GM12875 (cell line): ENCODE data around the gene PKD1.

Source experiments
- H3K4me3 ChIP-seq: one replicate; pipeline ENCODE4 v1.5.1; 2011; ENCODE audit warnings: low read depth, low read length, control low read depth
- TF ChIP-seq, protein P1 (sequence below): IDR thresholded peaks from 2 replicates; pipeline ENCODE4 v1.5.1; 2011; ENCODE audit warnings: low read depth, mild to moderate bottlenecking, control low read depth, inconsistent platforms, low read length, moderate library complexity, borderline replicate concordance; ENCODE audit not compliant: insufficient read depth

PKD1 gene

DNA sequence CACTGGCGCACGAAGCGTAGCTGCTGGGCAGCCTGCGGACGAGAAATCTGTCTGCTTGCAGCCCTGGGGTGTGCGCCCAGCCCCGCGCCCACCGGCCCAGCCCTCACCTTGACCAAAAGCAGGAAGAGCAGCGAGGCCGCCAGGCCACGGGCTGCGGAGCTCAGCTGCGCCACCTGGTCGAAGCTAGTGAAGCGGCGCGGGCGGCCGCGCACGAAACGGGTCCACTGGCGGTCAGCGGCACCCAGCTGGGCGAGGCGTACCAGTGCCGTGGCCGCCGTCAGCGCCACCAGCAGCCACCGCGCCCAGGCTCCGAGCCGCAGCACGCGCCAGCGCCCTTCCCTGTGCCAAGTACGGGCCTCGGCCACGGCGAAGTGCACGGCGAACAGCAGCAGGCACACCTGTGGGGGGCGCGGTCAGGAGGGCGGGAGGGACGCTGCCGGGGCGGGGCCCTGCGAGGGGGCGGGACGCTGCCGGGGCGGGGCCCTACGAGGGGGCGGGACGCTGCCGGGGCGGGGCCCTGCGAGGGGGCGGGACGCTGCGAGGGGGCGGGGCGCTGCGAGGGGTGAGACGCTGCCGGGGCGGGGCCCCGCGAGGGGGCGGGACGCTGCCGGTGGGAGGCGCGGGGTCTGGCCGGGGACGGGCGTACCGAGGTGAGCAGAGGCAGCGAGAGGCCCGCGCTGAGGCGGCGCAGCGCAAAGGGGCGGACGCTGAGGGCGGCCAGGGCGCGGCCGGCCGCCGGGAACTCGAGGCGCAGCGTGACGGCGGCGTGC, 44.7 kb downstream of the PKD1 start:
- TF ChIP-seq, protein P1, sequence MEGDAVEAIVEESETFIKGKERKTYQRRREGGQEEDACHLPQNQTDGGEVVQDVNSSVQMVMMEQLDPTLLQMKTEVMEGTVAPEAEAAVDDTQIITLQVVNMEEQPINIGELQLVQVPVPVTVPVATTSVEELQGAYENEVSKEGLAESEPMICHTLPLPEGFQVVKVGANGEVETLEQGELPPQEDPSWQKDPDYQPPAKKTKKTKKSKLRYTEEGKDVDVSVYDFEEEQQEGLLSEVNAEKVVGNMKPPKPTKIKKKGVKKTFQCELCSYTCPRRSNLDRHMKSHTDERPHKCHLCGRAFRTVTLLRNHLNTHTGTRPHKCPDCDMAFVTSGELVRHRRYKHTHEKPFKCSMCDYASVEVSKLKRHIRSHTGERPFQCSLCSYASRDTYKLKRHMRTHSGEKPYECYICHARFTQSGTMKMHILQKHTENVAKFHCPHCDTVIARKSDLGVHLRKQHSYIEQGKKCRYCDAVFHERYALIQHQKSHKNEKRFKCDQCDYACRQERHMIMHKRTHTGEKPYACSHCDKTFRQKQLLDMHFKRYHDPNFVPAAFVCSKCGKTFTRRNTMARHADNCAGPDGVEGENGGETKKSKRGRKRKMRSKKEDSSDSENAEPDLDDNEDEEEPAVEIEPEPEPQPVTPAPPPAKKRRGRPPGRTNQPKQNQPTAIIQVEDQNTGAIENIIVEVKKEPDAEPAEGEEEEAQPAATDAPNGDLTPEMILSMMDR = no peak
- no peak overlapping the region for H3K4me3 ChIP-seq

DNA sequence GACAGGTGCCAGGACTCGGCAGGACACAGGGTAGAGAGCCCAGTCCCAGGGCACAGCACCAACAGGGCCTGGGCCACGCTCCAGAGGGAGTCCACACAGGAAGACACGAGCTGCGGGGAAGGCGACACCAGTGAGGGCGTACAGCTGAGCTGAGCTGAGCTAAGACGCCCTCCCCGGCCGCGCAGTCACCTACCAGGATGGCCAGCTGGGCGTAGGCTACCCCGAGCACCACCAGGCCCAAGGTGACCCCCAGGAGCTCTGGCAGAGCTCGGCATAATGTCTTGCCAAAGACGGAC, 45.3 kb downstream of the PKD1 start:
- TF ChIP-seq, protein P1 = no peak
- H3K4me3 ChIP-seq = no peak overlapping the region

DNA sequence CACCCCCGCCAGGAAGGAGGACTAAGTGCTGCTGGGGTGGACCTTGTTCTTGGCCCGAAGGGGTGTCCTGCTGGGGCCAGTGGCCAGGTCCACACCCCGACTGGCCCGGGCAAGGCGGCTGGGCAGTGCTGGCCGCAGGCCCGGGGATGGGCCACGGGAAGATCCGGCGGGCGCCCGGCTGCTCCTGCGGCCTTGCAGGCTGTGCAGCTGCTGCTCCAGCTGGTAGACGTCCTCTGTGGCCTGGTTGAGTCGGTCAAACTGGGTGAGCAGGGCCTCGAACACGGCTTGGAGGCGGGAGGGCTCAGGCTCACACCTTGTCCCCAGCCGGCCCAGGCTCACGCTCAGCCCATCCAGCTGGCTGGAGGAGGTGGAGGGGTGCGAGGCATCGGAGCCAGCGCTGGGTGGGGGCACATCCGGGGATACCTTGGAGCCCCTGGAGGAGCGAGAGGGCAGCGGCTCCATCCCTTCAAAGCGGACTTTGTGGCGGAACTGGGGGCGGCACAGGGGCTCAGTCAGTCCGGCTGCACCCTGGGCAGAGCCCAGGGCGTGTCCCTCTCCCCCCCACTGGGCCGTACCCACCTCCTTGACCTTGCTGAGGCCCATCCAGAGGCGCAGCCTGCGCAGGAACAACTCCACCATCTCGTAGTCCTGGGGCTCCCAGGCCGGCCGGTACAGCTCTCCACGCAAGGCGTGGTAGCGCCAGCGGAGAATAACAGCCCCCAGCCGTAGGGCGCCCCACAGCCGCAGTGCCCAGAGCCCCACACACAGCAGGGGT, 45.8 kb downstream of the PKD1 start:
- no peak overlapping the region for H3K4me3 ChIP-seq
- TF ChIP-seq, protein P1 = no peak

DNA sequence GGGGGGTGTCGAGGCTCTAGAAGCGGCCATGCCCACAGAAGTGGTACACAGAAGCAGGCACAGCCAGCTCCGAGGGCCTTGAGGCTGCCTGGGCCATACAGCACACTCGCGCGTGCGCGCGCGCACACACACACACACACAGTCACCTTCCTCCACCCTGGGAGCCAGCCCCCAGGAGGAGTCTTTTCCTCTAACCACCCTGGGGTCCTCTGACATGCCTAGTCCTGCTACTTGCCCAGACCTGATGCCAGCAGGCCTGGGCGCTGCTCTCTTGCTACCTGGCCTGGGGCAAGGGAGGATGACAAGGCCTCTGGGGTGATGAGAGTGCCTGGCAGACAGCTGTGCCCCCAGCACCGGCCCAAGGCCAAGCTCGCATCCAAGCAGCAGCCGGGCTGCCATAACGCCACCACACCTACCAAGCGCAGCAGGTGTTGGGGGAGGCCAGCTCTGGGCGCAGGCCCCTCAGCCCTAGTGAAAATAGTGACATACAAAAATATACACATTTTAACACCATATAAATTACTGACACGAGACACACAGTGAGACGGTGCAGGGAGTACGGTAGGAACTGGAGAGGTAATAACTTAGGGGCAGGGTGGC, 46.8 kb downstream of the PKD1 start:
- TF ChIP-seq, protein P1 = no peak
- H3K4me3 ChIP-seq = no peak overlapping the region

DNA sequence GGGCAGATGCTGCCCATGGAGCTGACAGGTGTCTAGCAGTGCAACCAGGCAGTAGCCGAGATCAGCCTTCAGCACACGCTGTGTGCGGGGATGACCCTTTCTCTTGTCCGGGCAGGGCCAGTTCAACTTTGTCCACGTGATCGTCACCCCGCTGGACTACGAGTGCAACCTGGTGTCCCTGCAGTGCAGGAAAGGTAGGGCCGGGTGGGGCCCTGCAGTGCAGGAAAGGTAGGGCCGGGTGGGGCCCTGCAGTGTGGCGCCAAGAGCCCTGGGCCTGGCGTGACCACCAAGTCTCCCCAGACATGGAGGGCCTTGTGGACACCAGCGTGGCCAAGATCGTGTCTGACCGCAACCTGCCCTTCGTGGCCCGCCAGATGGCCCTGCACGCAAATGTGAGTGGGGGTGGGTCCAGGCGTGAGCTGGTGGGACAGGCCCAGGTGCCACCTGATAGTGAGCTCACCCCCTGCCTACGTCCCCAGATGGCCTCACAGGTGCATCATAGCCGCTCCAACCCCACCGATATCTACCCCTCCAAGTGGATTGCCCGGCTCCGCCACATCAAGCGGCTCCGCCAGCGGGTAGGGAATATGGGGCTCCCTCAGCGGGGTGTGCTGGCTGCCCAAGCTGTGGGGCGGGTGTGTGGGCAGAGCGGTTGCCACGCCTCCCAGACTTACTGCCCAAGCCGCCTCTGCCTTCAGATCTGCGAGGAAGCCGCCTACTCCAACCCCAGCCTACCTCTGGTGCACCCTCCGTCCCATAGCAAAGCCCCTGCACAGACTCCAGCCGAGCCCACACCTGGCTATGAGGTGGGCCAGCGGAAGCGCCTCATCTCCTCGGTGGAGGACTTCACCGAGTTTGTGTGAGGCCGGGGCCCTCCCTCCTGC, 47.7 kb downstream of the PKD1 start:
- H3K4me3 ChIP-seq = no peak overlapping the region
- TF ChIP-seq, protein P1 = no peak

DNA sequence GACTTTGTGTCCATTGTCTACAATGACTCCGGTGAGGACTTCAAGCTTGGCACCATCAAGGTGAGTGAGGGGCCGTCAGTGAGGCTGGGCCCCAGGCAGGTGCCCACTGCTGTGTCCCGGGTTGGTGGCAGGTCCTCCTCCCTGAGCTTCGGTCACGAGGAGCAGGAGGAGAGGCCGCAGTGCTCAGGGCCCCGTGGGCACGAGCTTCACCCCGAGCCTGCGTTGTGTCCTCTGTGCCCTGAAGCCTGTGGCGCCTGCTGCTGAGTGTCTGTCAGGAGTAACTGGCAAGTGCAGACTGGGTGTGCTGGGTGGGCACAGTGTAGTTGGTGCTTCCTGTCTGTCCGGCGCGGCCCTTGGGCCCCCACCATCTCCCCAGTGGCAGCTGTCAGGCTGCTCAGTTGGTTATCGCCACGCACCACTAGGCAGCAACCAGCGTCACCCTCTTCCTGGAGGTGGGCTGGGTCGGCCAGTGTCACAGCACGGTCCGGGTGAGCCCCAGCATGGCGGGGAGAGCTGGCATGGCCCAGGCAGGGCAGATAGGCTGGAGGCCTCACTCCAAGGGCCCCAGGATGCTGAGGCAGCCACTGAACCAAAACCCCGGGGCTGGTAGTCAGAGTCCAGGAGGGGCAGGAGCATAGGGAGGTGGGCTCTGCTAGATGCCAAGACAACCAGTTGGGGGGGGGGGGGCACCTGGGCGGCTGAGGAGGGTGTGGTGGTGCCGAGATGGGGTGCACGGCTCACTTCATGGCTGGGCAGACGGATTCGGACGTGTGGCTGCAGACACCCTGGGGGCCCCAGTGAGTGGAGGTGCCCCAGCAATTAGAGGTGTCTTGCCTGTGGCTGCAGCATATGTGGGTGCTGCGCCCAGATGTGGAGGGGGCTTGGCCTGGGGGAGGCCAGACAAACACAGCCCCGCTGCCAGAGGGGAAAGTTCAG, 48.6 kb downstream of the PKD1 start:
- TF ChIP-seq, protein P1 = no peak
- H3K4me3 ChIP-seq = no peak overlapping the region
